Tongue (tissue), 2 donors: Measurements from ENCODE around the gene CHI3L1. TPM values are rescaled to one million over a fixed set of nuclear protein-coding genes. Genes with fewer than 3 reads are reported as not detected.

Experiments used
- DNase-seq: peaks from one replicate; pipeline ENCODE4 v3.0.0-alpha.2; 2015
- total RNA-seq: library from RNA; depleted of rRNA; stranded (reverse); fragments of >200 nt; gene quantifications from one replicate; pipeline ENCODE4 v1.2.3, GENCODE V29; 2014

Gene CHI3L1
- total RNA-seq, 1 donor from 2014 or later = 1.3 TPM

DNA sequence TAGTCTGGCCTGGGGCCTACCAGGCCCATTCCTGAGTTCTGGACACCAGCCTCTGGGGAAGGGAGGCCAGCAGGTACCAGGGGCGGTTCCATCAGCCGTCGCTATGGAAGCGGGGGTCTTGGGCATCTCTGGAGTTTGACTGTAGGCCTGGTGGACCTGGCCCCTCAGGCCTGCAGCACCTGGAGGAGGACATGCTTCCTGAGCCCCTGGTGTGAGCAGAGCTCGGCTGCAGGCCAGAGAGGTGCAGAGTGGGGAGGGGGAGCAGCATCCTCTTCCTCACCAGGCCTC is 18.6 kb downstream of the CHI3L1 start:
- no peak for DNase-seq

DNA sequence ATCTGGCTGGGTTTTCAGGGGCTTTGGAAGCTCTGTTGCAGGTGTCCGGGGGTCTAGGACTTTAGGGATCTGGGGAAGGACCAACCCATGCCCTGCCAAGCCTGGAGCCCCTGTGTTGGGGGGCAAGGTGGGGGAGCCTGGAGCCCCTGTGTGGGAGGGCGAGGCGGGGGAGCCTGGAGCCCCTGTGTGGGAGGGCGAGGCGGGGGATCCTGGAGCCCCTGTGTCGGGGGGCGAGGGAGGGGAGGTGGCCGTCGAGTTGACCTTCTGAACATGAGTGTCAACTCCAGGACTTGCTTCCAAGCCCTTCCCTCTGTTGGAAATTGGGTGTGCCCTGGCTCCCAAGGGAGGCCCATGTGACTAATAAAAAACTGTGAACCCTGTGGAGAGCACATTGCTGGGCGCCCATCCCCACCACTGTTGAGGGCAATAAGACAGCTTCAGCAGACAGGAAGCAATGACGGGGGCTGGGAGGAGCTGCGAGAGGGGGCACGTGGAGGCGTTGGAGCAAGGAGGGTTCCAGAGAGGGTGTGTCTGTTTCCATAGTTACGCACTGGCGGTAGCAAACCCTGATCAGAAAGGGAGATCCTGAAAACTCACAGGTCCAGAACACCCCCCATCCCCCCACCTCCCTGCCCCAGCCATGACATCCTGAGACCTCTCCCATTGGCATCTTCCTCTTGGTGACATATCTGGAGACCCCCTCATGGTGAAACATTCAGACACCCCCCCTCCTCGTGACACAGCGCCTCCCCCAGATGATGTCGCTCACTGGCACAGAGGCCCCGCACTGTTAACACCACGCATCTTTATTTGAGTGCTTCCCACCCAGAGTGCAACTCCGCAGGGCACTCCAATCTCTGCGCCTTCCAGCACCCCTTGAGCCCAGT is 19.2 kb downstream of the CHI3L1 start:
- peak; percentile 62 for DNase-seq

GRCh38 chr1:203166192-203166940 is 20.1 kb downstream of the CHI3L1 start:
- peak; percentile 40 for DNase-seq

- DNase-seq = no peak
Observed at GRCh38 chr1:203165800-203166161, 20.7 kb downstream of the CHI3L1 start.

GRCh38 chr1:203165101-203165799 is 21.3 kb downstream of the CHI3L1 start:
- DNase-seq = no peak

DNA sequence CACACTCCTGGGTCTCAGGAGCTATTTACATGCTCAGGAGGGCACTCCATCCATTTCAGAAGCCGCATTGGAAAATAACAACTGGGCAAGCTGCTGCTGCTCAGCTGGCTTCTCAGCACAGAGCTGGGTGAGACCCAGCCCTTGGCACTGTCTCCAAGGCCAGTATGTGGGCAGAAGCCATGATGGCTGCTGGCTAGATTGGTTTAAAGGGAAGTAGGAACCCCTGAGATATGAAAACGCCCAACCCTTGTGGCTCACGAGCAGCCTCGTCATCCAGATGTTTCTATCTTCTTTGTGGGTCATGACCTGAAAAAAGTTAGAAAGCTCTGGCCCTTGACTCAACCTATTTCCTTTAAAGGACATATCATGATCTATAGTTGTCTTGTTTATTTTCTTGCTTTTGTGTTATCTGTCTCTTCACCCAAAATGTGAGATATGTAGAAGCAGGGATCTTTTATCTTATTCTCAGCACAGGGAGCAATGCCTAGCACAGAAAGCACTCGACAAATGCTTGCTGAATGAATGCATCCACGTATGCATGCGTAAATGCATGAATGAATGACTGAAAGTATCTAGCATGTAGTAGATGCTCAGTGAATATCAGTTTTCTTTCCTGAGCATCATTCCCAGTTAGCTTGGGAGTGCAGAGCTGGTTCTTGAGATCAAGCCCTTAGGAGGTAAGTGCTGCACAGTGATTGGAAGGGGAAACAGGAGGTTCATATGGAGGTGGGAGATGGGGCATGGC is 22.4 kb downstream of the CHI3L1 start:
- DNase-seq = no peak

DNA sequence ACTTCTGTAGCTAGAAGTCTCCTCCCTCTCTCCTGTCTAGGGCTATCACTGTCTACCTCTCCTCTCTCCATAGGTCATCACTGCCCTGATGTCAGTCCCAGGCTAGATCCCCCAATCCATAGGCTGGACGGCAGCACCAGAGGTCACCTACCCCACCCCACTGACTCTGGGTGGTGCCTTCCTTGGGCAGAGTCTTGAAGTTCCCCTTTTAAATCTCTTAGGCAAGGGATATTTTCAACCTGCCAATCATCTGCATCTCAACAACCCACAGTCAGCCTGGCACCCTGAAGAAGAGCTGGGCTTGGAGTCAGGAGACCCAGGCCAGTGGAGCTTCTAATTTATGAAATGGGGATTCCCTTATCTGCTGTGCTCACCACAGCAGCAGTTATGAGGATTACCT is 24.1 kb downstream of the CHI3L1 start:
- DNase-seq = no peak

GRCh38 chr1:203161703-203162102 is 24.8 kb downstream of the CHI3L1 start:
- DNase-seq = no peak

DNA sequence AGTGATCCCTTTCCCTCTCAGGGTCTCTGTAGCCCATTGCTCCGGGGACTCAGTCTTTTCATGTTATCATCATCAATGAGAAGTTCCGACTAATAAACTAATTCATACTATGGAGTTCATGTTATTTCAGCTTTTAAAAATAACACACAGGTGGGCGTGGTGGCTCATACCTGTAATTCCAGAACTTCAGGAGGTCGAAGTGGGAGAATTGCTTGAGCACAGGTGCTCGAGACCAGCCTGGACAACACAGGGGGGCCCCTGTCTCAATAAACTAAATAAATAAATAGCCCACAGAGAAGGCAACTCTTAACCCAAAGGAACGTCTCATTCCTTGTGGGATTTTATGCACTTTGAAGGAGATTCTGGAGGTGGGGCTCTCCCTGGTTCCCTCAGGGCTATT is 25.3 kb downstream of the CHI3L1 start:
- no peak for DNase-seq

DNA sequence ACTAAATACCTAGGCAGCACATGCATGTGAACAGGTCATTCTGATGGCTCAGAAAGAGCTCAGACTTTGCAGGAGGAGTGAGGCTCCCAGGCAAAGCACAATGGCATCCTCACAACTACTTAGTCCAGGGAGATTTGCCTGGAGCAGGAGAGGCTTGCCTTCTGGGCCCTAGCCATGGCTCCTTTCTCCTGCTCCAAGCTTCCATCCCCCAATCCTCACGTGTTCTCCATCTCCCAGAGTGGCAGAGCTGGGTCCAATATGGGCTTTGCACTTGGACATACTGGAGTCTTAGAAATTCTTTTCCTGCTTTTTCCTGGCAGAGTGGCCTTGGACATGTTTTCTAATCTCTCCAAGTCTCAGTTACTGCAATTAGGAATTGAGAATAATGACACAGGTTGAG is 26.7 kb downstream of the CHI3L1 start:
- no peak for DNase-seq

DNA sequence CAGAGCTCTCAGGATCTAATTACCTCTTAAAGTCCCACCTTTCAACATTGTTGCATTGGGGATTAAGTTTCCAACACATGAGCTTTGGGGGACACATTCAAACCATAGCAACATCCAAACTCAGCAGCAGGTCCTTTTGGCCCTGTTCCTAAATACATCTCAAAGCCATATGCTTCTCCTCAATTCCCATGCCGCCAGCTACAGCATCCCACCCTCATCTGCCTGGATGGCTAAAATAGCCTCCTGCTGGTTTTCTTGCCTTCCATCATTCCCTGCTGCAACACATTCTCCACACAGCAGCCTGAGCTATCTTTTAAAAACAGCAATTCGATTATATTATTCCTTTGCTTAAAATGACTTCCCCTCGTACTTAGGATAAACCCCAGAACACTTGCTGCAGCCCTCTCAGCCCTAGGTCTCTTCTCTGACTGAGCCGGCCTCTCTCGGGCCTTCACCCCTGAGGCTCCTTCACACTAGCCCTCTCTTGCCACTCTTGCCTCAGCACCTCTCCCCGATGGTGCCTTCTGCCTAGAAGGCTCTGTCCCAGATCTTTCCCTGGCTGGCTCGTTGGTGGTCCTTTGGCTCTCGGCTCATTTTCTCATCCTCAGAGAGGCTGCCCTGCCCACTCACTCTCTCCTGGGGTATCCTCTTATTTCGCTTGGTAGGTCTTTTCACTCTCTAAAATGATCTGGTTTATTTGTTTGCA is 27.4 kb downstream of the CHI3L1 start:
- DNase-seq = no peak

- no peak for DNase-seq
Observed at GRCh38 chr1:203158423-203158822, 28.1 kb downstream of the CHI3L1 start.

DNA sequence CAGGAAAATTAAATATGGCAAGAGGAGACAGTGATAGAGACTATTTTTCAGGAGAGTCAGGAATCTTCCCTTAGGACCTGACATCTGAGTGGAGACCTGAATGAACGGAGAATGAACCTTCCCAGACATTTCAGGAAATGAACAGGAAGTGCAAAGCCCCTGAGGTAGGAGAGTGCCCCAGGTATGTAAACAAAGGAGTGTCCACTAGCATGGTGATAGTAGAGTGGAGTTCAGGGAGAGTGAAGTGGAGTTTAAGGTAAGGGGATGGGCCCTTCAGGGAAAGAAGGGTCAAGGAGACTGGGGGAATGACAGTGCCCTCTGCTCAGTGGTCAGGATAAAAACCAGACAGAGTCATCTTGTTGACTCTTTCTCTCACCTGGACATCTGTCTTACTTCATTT is 30.2 kb downstream of the CHI3L1 start:
- DNase-seq = no peak

GRCh38 chr1:203153989-203154821 is 32.3 kb downstream of the CHI3L1 start:
- DNase-seq = no peak

GRCh38 chr1:203153051-203153988 is 33.2 kb downstream of the CHI3L1 start:
- DNase-seq = no peak

DNA sequence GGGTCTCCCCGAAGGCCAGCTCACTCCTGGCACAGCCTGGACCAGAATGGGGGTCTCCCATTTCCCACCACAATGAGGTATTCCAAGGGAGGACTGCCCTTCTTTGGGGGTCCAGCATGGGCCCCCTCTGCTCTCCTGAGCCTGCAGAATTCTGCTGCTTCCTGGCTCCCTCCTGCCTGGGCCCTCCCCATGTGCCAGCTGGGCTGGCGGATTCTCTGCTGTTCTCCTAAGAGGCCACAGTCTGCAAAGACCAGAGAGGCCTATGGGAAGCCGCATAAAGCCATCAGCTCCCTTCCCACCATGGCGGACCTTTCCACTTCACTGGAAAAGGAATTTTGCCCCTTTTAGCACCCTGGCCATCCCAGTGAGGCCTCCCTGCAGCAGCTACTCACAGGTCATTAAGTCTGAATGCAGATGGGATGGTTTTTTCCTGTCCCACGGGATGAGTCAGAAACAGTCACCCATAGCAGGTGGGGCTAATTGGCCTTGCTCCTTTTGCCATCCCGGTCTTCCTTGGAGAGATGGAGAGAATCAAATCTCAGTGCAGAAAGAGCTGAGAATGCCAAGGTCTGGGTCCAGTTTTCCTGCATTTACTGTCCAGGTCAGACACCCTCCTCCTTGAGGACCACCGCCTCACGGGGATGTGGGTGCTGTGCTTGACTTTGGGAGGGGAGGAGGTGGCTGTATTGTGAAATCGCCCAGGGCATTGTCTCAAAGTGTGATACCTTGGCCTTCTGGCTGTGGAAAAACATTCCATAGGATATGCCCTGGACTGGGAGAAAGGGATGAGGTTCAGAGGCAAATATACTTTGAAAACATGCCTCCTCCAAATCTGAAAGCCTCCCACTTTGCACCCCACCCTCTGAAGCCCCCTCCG is 34.1 kb downstream of the CHI3L1 start:
- no peak for DNase-seq

DNA sequence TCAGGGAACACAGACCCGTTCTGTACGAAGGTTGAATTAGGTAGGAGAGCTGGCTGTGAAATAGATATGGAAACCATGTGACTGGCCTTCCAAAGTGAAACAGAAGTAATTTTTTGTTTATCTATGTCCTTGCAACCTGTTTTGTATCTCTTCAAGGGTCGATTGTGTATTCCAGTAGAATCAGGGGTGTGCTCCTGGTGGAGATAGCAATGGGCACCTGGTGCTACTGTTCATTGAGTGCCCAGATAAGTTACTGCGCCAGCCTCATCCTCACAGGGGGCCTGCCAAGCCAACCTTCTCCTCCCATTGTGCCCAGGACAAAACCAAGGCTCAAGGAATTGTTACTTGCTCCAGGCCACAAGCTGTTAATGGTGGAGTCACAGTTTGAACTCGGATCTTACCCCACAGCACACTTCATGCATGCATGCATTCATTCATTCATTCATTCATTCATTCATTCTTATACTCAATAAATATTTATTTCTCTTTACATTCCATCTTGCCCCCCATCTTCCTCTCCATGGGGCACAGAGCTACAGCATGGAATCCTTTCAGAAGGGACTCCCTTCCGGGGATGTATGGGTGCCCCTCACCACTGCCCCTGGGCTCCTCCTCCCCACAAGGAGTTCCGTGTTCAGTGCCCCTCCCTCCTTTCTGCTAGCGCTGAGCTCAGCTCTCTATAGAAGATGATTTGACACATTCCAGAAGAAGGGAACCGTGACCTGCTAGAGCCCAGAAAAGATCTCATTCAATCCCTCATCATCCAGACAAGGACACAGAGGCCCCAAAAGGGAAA is 34.9 kb downstream of the CHI3L1 start:
- no peak for DNase-seq
